22Rv1 (cell line): ENCODE data around the gene CLSTN2.

Experiments
- H3K27ac ChIP-seq: fragments of 450-650 bp; 2 replicates; pipeline ENCODE4 v1.5.1; 2017
- ZFX ChIP-seq: fragments of 450-650 bp; IDR thresholded peaks from 2 replicates; pipeline ENCODE4 v1.6.1; 2017; ENCODE audit warnings: antibody characterized with exemption, borderline replicate concordance
- TF ChIP-seq, protein P1 (sequence below): fragments of 450-650 bp; IDR thresholded peaks from 2 replicates; pipeline ENCODE4 v1.5.1; 2017; ENCODE audit warnings: mild to moderate bottlenecking

CLSTN2 gene

GRCh38 chr3:140573011-140573410 is 638.0 kb downstream of the CLSTN2 start:
- no peak for TF ChIP-seq ZFX
- TF ChIP-seq, protein P1, sequence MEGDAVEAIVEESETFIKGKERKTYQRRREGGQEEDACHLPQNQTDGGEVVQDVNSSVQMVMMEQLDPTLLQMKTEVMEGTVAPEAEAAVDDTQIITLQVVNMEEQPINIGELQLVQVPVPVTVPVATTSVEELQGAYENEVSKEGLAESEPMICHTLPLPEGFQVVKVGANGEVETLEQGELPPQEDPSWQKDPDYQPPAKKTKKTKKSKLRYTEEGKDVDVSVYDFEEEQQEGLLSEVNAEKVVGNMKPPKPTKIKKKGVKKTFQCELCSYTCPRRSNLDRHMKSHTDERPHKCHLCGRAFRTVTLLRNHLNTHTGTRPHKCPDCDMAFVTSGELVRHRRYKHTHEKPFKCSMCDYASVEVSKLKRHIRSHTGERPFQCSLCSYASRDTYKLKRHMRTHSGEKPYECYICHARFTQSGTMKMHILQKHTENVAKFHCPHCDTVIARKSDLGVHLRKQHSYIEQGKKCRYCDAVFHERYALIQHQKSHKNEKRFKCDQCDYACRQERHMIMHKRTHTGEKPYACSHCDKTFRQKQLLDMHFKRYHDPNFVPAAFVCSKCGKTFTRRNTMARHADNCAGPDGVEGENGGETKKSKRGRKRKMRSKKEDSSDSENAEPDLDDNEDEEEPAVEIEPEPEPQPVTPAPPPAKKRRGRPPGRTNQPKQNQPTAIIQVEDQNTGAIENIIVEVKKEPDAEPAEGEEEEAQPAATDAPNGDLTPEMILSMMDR = no peak
- no peak overlapping the region for H3K27ac ChIP-seq

DNA sequence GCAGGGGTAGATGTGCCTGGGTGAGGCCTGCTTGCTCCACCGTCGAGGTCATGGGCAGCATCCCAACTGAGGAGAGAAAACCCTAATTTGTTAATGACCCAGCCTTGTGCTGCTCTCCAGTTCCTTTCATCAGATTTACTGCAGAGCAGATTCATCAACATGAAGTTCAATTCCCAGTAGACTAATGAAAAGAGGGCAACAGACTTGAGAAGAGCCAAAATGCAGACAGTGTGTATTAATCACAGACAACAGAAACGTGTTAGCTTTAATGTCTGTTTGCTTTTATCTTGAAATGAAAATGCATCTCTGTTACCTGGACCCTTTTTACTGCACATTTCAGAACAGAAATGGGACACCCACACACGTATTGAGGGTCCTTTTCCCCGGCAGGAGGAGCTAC is 639.4 kb downstream of the CLSTN2 start:
- no peak for TF ChIP-seq ZFX
- TF ChIP-seq, protein P1 = no peak
- no peak overlapping the region for H3K27ac ChIP-seq

- H3K27ac ChIP-seq = no peak overlapping the region
- no peak for TF ChIP-seq ZFX
- TF ChIP-seq, protein P1 = no peak
Measured at GRCh38 chr3:140576449-140576848, 641.5 kb downstream of the CLSTN2 start.

- TF ChIP-seq, protein P1 = no peak
- no peak for TF ChIP-seq ZFX
- H3K27ac ChIP-seq = no peak overlapping the region
Measured at GRCh38 chr3:140577911-140578310, 642.9 kb downstream of the CLSTN2 start.

GRCh38 chr3:140579260-140579659 is 644.3 kb downstream of the CLSTN2 start:
- TF ChIP-seq, protein P1 = no peak
- TF ChIP-seq ZFX = no peak
- no peak overlapping the region for H3K27ac ChIP-seq

DNA sequence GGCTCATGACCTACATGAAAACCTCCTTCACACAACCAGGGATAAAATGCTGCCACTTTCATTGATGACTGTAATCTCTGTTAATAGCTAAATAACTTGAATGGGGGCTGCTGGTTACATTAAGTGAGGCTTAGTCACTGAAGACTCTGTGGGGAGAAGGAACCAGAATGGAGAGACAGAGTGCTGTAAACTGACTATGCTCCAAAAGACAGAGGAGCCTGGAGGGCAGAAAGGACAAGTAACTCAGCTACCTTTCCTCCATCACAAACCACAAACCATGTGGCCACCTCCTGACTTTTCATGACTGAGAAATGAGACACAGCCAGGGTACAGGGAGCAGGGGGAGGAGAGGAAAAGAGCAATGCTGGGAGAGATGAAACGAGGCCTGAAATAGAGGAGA is 645.8 kb downstream of the CLSTN2 start:
- H3K27ac ChIP-seq = no peak overlapping the region
- TF ChIP-seq, protein P1 = no peak
- TF ChIP-seq ZFX = no peak

- TF ChIP-seq, protein P1 = no peak
- TF ChIP-seq ZFX = no peak
- no peak overlapping the region for H3K27ac ChIP-seq
Measured at GRCh38 chr3:140584549-140584948, 649.6 kb downstream of the CLSTN2 start.
